Mammary epithelial cell (primary cell): ENCODE results near the gene FCGR1A.
"Not testable (repeated sequence)": the region's sequence is repeated elsewhere in the genome, so short reads cannot be mapped to it uniquely, and the experiment has no call there.

Source experiments
- CTCF ChIP-seq, 2 donors: IDR thresholded peaks in 1 of 2; conservative IDR thresholded peaks in 1 of 2; 2 replicates each; pipeline ENCODE4 v1.5.1; 2011 to 2012; ENCODE audit warnings: inconsistent platforms in 2 of 2, low read length in 2 of 2, mild to moderate bottlenecking in 2 of 2, control low read depth in 1 of 2, low read depth in 1 of 2; ENCODE audit not compliant: insufficient read depth in 1 of 2; ENCODE audit errors: extremely low read depth in 1 of 2
- EZH2 ChIP-seq: IDR thresholded peaks from 2 replicates; pipeline ENCODE4 v1.6.1; 2012; ENCODE audit warnings: low read length, inconsistent platforms, borderline replicate concordance

- TF ChIP-seq CTCF (conservative IDR thresholded peaks at IDR 0.05 in 1 of 2, IDR thresholded peaks at IDR 0.05 in 1 of 2; ENCODE audit: extremely low read depth in 1 of 2, insufficient read depth in 1 of 2, low read depth in 1 of 2, low read length in 2 of 2); EZH2: not testable (repeated sequence)
Measured at GRCh38 chr1:149820387-149820786, 37.9 kb downstream of the FCGR1A start.
